GM18526 (cell line): ENCODE results near the gene TBC1D21.

Experiments
- POLR2A ChIP-seq: IDR thresholded peaks from 3 replicates; pipeline ENCODE4 v1.6.1; 2011; ENCODE audit not compliant: insufficient read length; ENCODE audit errors: extremely low read depth

Gene TBC1D21

DNA sequence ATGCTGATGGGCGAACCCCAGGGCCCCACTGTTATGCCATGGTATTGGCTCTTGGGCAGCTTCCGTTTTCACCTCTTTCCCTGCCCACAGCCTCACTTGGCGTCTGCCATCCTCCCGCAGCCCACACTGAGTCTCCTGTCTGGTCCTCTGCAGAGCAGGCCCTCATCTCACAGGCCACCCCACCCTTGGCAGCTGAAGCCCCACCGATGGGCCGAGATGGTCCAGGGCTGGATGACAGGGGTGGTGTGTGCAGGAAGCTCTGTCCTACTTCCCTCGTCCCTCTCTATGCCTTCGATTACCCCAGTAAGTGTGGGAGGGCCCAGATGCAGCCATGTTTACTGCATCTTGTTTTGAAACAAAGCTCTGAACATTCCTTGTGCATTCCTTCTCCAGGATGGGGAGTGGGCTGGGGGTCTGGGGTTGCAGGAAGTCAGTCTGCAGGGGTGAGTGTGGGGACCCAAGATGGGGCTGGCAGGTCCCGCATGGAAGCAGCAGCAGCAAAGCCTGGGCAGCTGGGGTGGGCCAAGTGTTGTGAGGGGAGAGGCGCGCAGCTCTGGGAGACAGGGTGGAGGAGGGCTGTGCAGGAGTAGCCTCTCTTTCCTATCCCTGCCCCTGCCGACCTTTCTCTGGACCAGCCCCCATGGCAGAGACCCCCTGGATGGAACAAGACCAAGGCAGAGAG, 20.9 kb downstream of the TBC1D21 start:
- TF ChIP-seq POLR2A, result no peak

DNA sequence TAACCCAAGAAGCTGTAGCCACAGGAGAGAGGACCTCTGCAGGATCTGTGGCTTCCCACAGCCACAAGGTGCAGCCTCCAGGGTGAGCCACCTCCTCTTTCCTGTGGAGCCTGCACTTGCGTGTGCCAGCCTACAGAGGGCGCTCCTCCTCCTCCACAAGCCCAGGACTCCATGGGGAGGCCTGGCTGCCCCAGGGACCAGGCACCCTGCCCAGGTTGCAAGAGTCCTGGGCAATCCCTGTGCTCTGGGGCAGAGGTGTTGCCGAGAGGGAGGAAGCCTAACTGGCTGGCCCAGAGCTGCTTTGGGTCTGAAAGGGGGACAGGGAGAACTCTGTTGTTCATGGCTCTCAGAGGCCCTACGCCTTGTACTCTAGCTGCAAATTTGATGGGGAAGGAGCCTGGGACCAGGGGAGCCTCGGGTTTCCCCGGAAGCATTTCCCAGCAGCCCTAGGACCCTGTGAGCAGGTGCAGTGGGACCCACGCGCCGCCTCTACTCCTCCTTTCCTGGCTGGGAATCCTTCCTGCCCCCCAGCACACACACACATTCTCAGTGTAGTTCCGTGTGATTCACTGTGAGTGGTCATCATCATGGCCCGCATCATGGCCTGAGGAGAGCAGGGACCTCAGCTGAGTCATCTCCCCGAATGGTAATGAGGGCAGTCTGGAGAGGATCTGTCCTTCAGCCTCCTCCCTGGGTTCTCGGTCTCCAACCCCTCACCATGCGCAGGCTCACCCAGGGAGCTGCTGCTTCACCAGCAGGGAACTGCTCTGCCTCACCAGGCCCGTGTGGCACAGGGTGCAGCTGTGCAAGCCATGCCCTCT, 24.3 kb downstream of the TBC1D21 start:
- no peak for TF ChIP-seq POLR2A

GRCh38 chr15:73899197-73900094, 26.1 kb downstream of the TBC1D21 start:
- no peak for TF ChIP-seq POLR2A

DNA sequence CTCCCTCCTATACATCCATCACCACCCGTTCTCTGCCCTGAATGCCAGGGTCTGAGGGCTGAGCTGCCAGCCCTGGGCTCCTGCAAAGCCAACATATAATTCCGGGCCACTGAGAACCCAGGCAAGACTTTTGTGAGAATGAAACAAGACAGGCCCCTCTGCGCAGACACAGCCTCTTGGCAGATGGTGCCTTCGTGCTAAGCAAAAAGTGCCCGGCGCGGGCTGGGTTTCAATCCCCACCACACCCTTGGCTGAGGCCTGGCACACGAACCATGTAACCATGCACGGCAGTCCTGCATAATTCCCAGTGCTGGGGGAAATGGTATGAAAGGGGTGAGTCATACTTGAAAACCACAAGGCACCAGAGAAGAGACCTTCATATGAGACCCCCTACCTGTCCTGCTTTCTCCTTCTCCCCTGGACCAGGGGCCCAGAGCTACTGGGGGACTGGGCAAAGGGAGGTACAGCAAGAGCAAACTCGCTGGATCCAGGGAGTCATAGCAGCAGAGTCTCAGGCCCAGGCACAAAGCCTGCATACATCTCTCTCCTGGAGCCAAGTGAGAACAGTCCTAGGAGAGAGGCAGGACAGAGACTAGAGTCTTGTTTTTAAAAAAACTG, 26.8 kb downstream of the TBC1D21 start:
- TF ChIP-seq POLR2A, result no peak

GRCh38 chr15:73901126-73901810, 27.9 kb downstream of the TBC1D21 start:
- TF ChIP-seq POLR2A, result no peak

DNA sequence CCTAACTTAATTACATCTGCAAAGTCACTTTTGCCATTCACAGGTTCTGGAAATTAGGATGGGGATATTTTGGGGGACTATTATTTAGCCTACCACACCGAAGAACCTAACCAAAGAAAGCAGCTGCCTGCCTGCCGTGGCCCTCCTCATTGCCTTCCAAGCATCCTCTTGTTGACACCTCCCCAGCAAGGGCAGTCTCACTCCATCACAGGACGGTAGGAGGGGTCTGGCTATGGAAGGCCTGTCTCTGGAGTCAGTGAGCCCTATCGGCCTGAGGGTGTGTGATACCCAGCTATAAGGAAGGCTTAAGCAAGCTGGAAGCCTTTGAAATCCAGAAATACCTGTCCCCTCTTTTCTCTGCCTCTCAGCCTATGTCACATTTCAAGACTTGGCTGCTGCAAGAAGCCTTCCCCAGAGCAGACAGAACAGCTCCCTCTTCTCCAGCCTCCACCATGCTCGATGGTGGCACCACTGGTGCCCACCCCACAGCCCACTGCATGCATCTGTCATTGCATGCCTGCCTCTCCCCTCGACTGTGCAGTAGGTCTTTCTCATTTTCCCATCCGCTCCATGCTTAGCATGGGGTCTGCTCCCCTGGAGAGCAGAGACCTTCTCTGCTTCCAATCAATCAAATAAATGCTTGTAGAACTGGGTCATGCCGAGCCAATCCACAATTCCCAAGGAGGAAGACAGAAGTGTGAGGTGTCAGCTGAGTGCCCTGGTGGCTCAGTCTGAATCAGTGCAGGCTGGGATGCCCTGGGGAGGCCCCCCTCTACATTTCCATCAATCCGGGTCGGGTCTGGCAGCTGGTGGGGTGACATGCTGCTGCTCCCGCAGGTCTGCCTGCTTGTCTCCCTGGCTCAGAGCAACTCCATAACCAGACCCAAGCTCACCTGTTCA, 29.0 kb downstream of the TBC1D21 start:
- no peak for TF ChIP-seq POLR2A

GRCh38 chr15:73904026-73904815, 30.9 kb downstream of the TBC1D21 start:
- TF ChIP-seq POLR2A, result no peak

GRCh38 chr15:73905225-73905827, 32.0 kb downstream of the TBC1D21 start:
- TF ChIP-seq POLR2A, result no peak

GRCh38 chr15:73906346-73907034, 33.1 kb downstream of the TBC1D21 start:
- TF ChIP-seq POLR2A, result no peak

DNA sequence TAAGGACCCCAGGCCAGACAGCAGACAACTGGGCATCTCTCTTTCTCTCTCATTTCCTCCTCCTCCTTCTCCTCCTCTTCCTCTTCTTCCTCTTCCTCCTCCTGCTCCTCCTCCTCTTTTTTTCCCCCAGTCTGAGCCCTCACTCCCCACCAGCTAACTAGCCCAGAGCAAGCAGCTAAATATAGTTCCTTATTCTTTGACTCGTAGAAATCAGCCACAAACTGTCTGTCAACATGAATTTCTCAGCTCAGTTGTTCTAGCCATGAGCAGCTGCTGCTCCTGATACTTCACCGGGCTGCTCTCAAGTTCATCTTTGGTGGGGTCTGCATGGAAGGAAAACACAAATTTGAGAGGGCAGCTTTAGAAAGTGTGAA, 33.7 kb downstream of the TBC1D21 start:
- no peak for TF ChIP-seq POLR2A

GRCh38 chr15:73908030-73908821, 34.9 kb downstream of the TBC1D21 start:
- no peak for TF ChIP-seq POLR2A
